Endothelial cell of umbilical vein (primary cell): Measurements from ENCODE around the gene MNT. TPM values are rescaled to one million over a fixed set of nuclear protein-coding genes. Genes with fewer than 3 reads are reported as not detected.
A peak's percentile ranks its signal among the peaks of the same experiment; 100 is the strongest.

Experiments used
- BruUV-seq: library from RNA; stranded (reverse); fragments of 400-500 nt; replicated peaks from 2 replicates; lab custom pipeline; 2021; lab: Mats Ljungman, UMichigan
- CTCF ChIA-PET: fragments of 300-600, 350-600 bp; sonication (Branson Sonifier 250); formaldehyde crosslinking; loops from one replicate; lab custom pipeline; 2021; ENCODE audit warnings: antibody characterized with exemption, inconsistent platforms; lab: Charles Lee
- POLR2A ChIA-PET: fragments of 300-600, 350-600 bp; sonication (Branson Sonifier 250); formaldehyde crosslinking; loops from one replicate; lab custom pipeline; 2021; ENCODE audit warnings: antibody characterized with exemption, inconsistent platforms; lab: Charles Lee
- DNase-seq: peaks from one replicate; pipeline ENCODE4 v3.0.0-alpha.2; 2011; ENCODE audit warnings: low read depth, low spot score
- FAIRE-seq: peaks from 2 replicates; lab custom pipeline; 2011; peaks lifted over from hg19 to GRCh38; lab: Jason Lieb, UNC
- H2AFZ ChIP-seq: 2 replicates; pipeline ENCODE4 v1.6.0; 2012; ENCODE audit warnings: low read depth, low read length, control low read depth, inconsistent platforms
- H3K27ac ChIP-seq: 2 replicates; pipeline ENCODE4 v1.5.1; 2011; ENCODE audit warnings: low read depth, mild to moderate bottlenecking, control low read depth, low read length, moderate library complexity; ENCODE audit not compliant: insufficient read depth
- H3K27me3 ChIP-seq, 2 experiments: 2 replicates each; pipeline versions ENCODE4 v1.6.0 to v1.6.1; 2011; ENCODE audit warnings: low read length in 2 of 2, mixed read lengths in 1 of 2; ENCODE audit not compliant: control insufficient read depth in 2 of 2, insufficient read depth in 2 of 2
- H3K36me3 ChIP-seq, 2 experiments: 2 replicates in 1 of 2; 3 replicates in 1 of 2; pipeline ENCODE4 v1.5.1; 2011; ENCODE audit warnings: low read length in 2 of 2, mild to moderate bottlenecking in 1 of 2, moderate library complexity in 1 of 2; ENCODE audit not compliant: control insufficient read depth in 2 of 2, insufficient read depth in 2 of 2; ENCODE audit errors: extremely low read depth in 1 of 2
- H3K4me1 ChIP-seq: 3 replicates; pipeline ENCODE4 v1.5.1; 2011; ENCODE audit warnings: mild to moderate bottlenecking, low read length; ENCODE audit not compliant: control insufficient read depth, insufficient read depth; ENCODE audit errors: extremely low read depth
- H3K4me2 ChIP-seq: 2 replicates; pipeline ENCODE4 v1.6.1; 2011; ENCODE audit warnings: low read length, control low read depth, mixed read lengths; ENCODE audit not compliant: insufficient read depth
- H3K4me3 ChIP-seq, 3 experiments: fragments of 200-600 bp in 1 of 3; sonication (generic), shearing (Covaris generic) in 1 of 3; replicated peaks in 1 of 3; 2 replicates each; pipeline ENCODE4 v1.5.1; 2011 to 2016; ENCODE audit warnings: control low read depth in 3 of 3, low read length in 3 of 3, mild to moderate bottlenecking in 2 of 3, inconsistent platforms in 1 of 3, low read depth in 1 of 3, moderate library complexity in 1 of 3; ENCODE audit not compliant: insufficient read depth in 1 of 3
- H3K79me2 ChIP-seq: 2 replicates; pipeline ENCODE4 v1.6.0; 2012; ENCODE audit warnings: low read length, inconsistent platforms; ENCODE audit not compliant: control insufficient read depth, insufficient read depth
- H3K9ac ChIP-seq: replicated peaks from 2 replicates; pipeline ENCODE3; 2011; ENCODE audit warnings: low read length, control low read depth; ENCODE audit not compliant: insufficient read depth; ENCODE audit errors: extremely low read depth
- H3K9me1 ChIP-seq: replicated peaks from 3 replicates; pipeline ENCODE4 v1.6.0; 2011; ENCODE audit warnings: mild to moderate bottlenecking, low read length; ENCODE audit not compliant: control insufficient read depth, insufficient read depth; ENCODE audit errors: extremely low read depth
- H3K9me3 ChIP-seq: replicated peaks from 2 replicates; pipeline ENCODE4 v1.5.1; 2012; ENCODE audit warnings: low read length, inconsistent platforms; ENCODE audit not compliant: control insufficient read depth, insufficient read depth
- H4K20me1 ChIP-seq: replicated peaks from 2 replicates; pipeline ENCODE3; 2011; ENCODE audit warnings: mild to moderate bottlenecking, low read length; ENCODE audit not compliant: control insufficient read depth, insufficient read depth; ENCODE audit errors: extremely low read depth
- FOS ChIP-seq: IDR thresholded peaks from 2 replicates; pipeline ENCODE4 v1.6.1; 2011; ENCODE audit warnings: mild to moderate bottlenecking, low read length, moderate library complexity, borderline replicate concordance; ENCODE audit not compliant: insufficient read depth
- GATA2 ChIP-seq: IDR thresholded peaks from 2 replicates; pipeline ENCODE4 v1.7.0; 2011; ENCODE audit warnings: low read depth, mild to moderate bottlenecking, moderate library complexity, mixed read lengths, low read length; ENCODE audit not compliant: insufficient read length, insufficient read depth
- JUN ChIP-seq: IDR thresholded peaks from 2 replicates; pipeline ENCODE4 v1.6.1; 2011; ENCODE audit warnings: borderline replicate concordance, low read depth; ENCODE audit not compliant: insufficient read length, insufficient read depth
- POLR2A ChIP-seq: IDR thresholded peaks from 2 replicates; pipeline ENCODE4 v1.6.1; 2012; ENCODE audit warnings: low read depth, mild to moderate bottlenecking, control low read depth, low read length
- dilution Hi-C: fragments of 300-500 bp; cut with MboI; formaldehyde crosslinking; loops from one replicate; pipeline ENCODE4 v1.15.0; 2019; ENCODE audit warnings: low sequenced_read_pairs; ENCODE audit not compliant: extremely low pct_ligation_motif_present
- intact Hi-C: fragments of 100-400 bp; cut with micrococcal nuclease; formaldehyde crosslinking; loops from one replicate; pipeline ENCODE4 v1.10.0; 2022
- polyA plus RNA-seq, 4 experiments: library from polyadenylated mRNA; depleted of rRNA in 3 of 4; stranded (reverse) in 3 of 4; unstranded in 1 of 4; fragments of >200 nt; gene quantifications; 2 replicates each; pipeline versions ENCODE4 v1.2.1 to v1.2.3, GENCODE V29; 2011 to 2012; ENCODE audit warnings: missing spikeins in 1 of 4
- total RNA-seq: library from RNA; stranded (reverse); gene quantifications from 2 replicates; pipeline ENCODE4 v1.2.3, GENCODE V29; 2021
- TF ChIP-seq, protein P1 (sequence below): IDR thresholded peaks from 2 replicates; pipeline ENCODE4 v1.6.1; 2011; ENCODE audit not compliant: insufficient read depth, insufficient read length

The MNT gene
- total and polyA plus RNA-seq, 2 donors (not counting 3 experiments of a cell fraction or from before 2014, with no cell fraction given): 4.1 to 21.6 TPM

DNA sequence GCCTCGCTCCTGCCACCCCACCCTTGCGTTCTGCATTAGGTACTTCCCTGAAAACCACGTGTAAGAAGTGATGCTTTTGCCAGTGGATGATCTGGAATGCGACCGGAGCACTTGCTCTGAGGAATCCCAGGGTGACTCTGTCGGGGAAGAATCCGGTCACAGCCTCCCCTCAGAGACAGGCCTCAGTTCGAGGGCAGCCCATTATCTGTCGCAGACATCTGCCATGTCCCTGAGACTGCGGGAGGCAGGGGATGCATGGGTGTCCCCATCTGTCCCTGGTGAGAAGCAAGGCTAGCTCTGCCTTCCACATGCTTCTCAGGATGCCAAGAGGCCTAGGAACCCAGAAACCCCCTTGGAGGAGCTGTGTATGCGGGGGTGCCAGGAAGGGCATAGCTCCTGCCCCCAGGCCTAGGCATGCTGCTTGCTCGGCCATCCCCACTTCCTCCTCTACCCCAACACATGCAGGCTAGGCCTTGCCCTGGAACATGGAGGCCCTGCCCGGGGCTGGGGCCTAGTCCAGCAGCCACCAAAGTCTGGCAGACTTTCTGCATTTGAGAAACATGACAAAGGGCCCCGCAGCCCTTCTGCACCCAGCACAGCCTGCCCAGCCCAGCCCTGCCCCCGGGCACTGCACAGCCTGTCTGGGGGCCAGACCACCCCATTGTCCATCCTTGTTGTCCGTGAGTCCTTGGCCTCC lies 20.5 kb downstream of the MNT start:
- FAIRE-seq: no peak
- Histone ChIP-seq H3K9ac (no peak overlapping the region), H3K4me3 (no peak overlapping the region), H3K4me2 (no peak overlapping the region), H3K79me2 (no peaks in the 10 kb centered on the region), H3K27ac (no peak overlapping the region), H3K4me1 (no peaks in the 10 kb centered on the region), H3K27me3 (no peaks in the 10 kb centered on the region), H2AFZ (no peak overlapping the region), H3K9me1 (no peaks in the 10 kb centered on the region), H3K9me3 (no peaks in the 10 kb centered on the region), H4K20me1 (no peaks in the 10 kb centered on the region), H3K36me3 (peaks cover 0 to 25% of the 10 kb centered on the region in 2 experiments)
- intact Hi-C loops (no loop called here), dilution Hi-C loops (no loop called here)
- POLR2A ChIA-PET: no interaction called here
- CTCF ChIA-PET: interaction anchor here (2.4 to 15.2 kb wide), 2 partner anchors 24 to 35 kb away, joined by 36 to 909 read pairs; no protein-coding TSS in a partner anchor
- TF ChIP-seq JUN (no peak), GATA2 (no peak), FOS (no peak), POLR2A (no peak)
- TF ChIP-seq, protein P1, sequence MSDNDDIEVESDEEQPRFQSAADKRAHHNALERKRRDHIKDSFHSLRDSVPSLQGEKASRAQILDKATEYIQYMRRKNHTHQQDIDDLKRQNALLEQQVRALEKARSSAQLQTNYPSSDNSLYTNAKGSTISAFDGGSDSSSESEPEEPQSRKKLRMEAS: no peak
- BruUV-seq: TSS peak; percentile 48
- DNase-seq: no peak

DNA sequence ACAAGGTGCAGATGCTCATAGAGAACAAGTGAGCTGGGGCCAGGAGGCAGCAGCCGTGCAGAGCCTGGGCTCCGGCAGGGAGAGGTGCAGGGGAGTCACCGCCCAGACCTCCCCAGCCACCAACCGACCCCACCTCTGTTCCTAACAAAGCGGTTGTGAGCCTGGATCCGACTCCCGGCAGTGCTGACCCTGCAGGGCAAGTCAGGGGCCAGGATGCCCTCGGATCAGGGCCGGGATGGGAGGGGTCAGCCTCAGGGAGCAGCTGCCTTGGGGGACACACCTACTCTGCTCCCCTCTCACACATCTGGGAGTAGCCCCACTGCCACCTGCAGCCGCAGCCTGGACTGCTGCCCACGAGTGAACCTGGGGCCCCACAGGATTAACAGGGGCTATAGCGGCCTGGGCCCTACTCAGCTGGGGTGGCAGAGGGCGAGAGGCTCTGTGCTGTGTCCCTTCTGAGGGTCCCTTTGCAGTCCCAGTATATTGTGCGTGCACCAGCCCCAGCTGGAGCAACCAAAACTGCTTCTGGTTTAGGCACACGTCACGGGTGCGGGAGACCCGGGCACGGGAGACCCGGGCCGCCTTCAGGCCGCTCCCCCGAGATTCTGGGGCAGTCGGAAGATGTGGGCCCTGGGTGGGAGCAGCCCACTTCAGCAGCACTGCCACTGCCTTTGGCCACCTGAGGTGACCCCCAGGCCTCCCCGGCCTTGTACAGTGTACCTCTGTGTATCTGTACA lies 21.2 kb downstream of the MNT start:
- Histone ChIP-seq H3K9me1 (no peaks in the 10 kb centered on the region), H3K27me3 (no peaks in the 10 kb centered on the region), H3K4me1 (no peaks in the 10 kb centered on the region), H3K9me3 (no peaks in the 10 kb centered on the region), H3K9ac (no peak overlapping the region), H3K27ac (no peak overlapping the region), H3K36me3 (peaks cover 0 to 25% of the 10 kb centered on the region in 2 experiments), H3K4me3 (no peak overlapping the region), H3K4me2 (no peak overlapping the region), H2AFZ (no peak overlapping the region), H3K79me2 (no peaks in the 10 kb centered on the region), H4K20me1 (no peaks in the 10 kb centered on the region)
- TF ChIP-seq POLR2A: no peak
- DNase-seq: no peak
- BruUV-seq: no TSS peak
- dilution Hi-C loops: no loop called here
- ChIA-PET CTCF (interaction anchor here (15.2 kb wide), 1 partner anchor 35 kb away, joined by 909 read pairs; no protein-coding TSS in a partner anchor), POLR2A (no interaction called here)
- no peak for FAIRE-seq
- intact Hi-C loops: no loop called here
